RWPE2 (cell line): ENCODE measurements around the gene GNG12.
A peak's percentile ranks its signal among the peaks of the same experiment; 100 is the strongest.

Source experiments
- ATAC-seq: fragments of 200-7000 bp; cut with Tn5 transposase; 3 replicates; pipeline ENCODE4 v1.9.1; 2021; ENCODE audit warnings: low read depth
- DNase-seq: peaks from one replicate; pipeline ENCODE4 v3.0.0-alpha.2; 2020; ENCODE audit warnings: low spot score
- H3K27ac ChIP-seq: fragments of 450-650 bp; 2 replicates; pipeline ENCODE4 v1.5.1; 2017; ENCODE audit warnings: mild to moderate bottlenecking; ENCODE audit not compliant: poor library complexity, severe bottlenecking
- H3K27me3 ChIP-seq: fragments of 250-450 bp; sonication (Bioruptor Pico); 2 replicates; pipeline ENCODE4 v1.5.1; 2021; ENCODE audit warnings: mild to moderate bottlenecking, moderate library complexity; ENCODE audit not compliant: insufficient read depth, poor library complexity, severe bottlenecking
- H3K36me3 ChIP-seq: fragments of 250-450 bp; sonication (Bioruptor Pico); 2 replicates; pipeline ENCODE4 v1.5.1; 2020; ENCODE audit warnings: low read depth, mild to moderate bottlenecking, moderate library complexity
- H3K4me1 ChIP-seq: fragments of 250-450 bp; sonication (Bioruptor Pico); 2 replicates; pipeline ENCODE4 v1.5.1; 2021; ENCODE audit warnings: mild to moderate bottlenecking, moderate library complexity; ENCODE audit not compliant: insufficient read depth, poor library complexity, severe bottlenecking
- H3K4me3 ChIP-seq: fragments of 250-450 bp; sonication (Bioruptor Pico); 2 replicates; pipeline ENCODE4 v1.5.1; 2021; ENCODE audit warnings: mild to moderate bottlenecking, moderate library complexity; ENCODE audit not compliant: severe bottlenecking
- H3K9me3 ChIP-seq: fragments of 250-450 bp; sonication (Bioruptor Pico); 2 replicates; pipeline ENCODE4 v1.5.1; 2021; ENCODE audit warnings: mild to moderate bottlenecking, moderate library complexity; ENCODE audit not compliant: severe bottlenecking
- TF ChIP-seq, protein P1 (sequence below): fragments of 450-650 bp; IDR thresholded peaks from one replicate; pipeline ENCODE4 v1.5.1; 2017; ENCODE audit warnings: mild to moderate bottlenecking, moderate library complexity; ENCODE audit not compliant: poor library complexity, severe bottlenecking

The GNG12 gene

DNA sequence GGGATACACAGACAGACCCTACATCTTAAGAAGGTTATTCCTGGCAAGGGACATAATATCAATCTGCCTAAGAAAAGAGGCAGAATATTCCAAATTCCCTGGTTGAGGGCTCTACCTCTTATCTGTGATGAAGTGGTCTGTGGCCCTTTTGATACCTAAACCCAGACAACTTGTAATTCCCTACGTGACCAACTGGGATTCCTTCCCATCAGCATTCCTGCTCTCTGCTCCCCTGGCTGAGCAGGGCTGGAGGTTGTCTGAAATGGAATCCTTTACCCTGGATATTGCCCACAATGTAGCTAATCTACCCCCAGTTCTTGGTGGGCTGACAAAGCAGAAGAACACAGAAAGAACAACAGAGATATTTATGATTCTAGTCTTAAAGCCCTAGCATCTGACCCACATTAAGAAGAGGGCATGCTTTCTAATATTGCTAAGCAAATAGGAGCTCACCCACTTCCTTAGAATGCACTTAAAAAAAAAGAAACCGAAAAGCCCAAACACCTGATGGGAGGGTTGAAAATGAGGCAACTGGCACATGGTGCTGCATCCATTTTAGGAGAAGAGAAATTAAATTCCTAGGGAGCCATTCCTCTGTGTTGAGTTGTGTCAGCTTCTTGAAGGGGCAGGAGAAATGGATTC is 111.5 kb downstream of the GNG12 start:
- ATAC-seq (no peak), DNase-seq (no peak)
- Histone ChIP-seq H3K9me3 (no peaks in the 10 kb centered on the region), H3K4me1 (peaks cover 60% of the 10 kb centered on the region), H3K27ac (no peak overlapping the region), H3K36me3 (no peaks in the 10 kb centered on the region), H3K4me3 (no peak overlapping the region), H3K27me3 (no peaks in the 10 kb centered on the region)
- TF ChIP-seq, protein P1, sequence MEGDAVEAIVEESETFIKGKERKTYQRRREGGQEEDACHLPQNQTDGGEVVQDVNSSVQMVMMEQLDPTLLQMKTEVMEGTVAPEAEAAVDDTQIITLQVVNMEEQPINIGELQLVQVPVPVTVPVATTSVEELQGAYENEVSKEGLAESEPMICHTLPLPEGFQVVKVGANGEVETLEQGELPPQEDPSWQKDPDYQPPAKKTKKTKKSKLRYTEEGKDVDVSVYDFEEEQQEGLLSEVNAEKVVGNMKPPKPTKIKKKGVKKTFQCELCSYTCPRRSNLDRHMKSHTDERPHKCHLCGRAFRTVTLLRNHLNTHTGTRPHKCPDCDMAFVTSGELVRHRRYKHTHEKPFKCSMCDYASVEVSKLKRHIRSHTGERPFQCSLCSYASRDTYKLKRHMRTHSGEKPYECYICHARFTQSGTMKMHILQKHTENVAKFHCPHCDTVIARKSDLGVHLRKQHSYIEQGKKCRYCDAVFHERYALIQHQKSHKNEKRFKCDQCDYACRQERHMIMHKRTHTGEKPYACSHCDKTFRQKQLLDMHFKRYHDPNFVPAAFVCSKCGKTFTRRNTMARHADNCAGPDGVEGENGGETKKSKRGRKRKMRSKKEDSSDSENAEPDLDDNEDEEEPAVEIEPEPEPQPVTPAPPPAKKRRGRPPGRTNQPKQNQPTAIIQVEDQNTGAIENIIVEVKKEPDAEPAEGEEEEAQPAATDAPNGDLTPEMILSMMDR, result no peak

- Histone ChIP-seq H3K36me3 (no peaks in the 10 kb centered on the region), H3K27ac (no peak overlapping the region), H3K4me1 (peaks cover 60% of the 10 kb centered on the region), H3K9me3 (no peaks in the 10 kb centered on the region), H3K4me3 (no peak overlapping the region), H3K27me3 (no peaks in the 10 kb centered on the region)
- TF ChIP-seq, protein P1, result no peak
- DNase-seq (no peak), ATAC-seq (no peak)
Observed at GRCh38 chr1:67721112-67721511, 112.2 kb downstream of the GNG12 start.

DNA sequence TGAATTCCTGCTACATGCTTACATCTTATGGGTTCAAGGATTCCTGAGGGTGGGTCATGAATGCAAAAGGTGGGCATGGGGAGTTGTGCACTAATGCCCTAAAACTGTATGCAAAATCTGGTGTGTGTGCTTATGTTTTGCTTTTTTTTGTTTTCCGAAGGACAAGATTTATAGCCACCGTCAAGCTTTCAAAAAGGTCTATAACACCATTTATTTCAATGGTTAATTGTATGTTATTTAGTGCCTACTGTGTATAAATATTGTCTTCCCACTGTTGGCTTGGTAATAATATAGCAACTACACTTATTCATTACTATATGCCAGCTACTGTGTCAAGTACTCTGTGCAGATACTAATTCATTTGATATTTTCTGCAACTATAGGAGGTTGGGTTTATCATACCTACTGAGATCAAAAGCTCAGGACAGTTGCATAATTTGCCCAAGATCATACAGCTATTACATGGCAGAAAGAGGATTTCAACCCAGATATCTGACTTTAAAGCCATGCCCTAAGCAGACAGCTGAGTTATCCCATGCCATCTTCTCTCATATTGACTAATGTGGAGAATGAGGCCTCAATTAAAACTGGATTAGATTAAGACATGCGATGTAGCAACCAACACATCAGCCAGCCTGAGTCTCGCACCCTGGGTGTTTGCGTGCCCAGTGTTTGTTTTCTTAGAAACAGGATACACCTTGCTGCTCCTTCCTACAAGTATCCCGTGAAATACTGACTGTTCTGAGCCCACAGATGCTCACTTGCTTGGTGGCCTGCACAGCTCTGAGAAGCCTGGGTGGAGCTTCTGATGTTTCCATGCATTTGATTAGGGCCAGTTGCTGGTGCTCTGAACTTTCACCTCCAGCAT is 113.7 kb downstream of the GNG12 start:
- H3K4me1 ChIP-seq, result peaks cover 46% of the 10 kb centered on the region
- H3K9me3 ChIP-seq, result no peaks in the 10 kb centered on the region
- TF ChIP-seq, protein P1, result no peak
- no peak overlapping the region for H3K4me3 ChIP-seq
- ATAC-seq (no peak), DNase-seq (no peak)
- no peaks in the 10 kb centered on the region for H3K27me3 ChIP-seq
- no peak overlapping the region for H3K27ac ChIP-seq
- no peaks in the 10 kb centered on the region for H3K36me3 ChIP-seq

DNA sequence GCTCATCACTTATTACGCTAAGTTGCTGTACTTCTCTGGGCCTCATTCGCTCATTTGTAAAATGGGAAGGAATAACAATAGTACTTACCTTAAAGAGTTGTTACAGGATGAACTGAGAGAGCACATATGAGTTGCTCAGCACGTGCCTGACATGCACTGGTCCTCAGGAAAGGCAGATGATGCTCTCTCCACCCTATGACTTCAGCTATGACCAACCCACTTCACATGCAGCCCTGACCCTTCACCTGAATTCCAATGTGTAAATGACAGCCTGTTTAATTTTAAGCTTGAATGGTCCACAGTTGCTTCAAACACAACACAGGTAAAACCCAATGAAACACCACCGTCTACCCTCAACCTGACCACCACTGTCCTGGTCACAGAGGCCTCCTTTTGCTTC is 115.4 kb downstream of the GNG12 start:
- no peaks in the 10 kb centered on the region for H3K9me3 ChIP-seq
- TF ChIP-seq, protein P1, result no peak
- peaks cover 42% of the 10 kb centered on the region for H3K4me1 ChIP-seq
- DNase-seq (no peak), ATAC-seq (peak; percentile 44; the same call in 2 of the 3 replicates)
- no peaks in the 10 kb centered on the region for H3K36me3 ChIP-seq
- peak overlapping the region; percentile 57 for H3K27ac ChIP-seq
- H3K27me3 ChIP-seq, result no peaks in the 10 kb centered on the region
- no peak overlapping the region for H3K4me3 ChIP-seq
